ENCODE results near the gene DNAJB5.

Gene DNAJB5

GRCh38 chr9:34988218-34989002 lies 1.1 kb upstream of the DNAJB5 start:
- Histone ChIP-seq H3K9me3 (ENCODE audit: low read depth, low read length) (no peaks in the 10 kb centered on the region), H3K36me3 (ENCODE audit: insufficient read depth, low read length) (no peaks in the 10 kb centered on the region), H3K4me3 (peak overlapping the region; percentile 89), H3K27ac (no peak overlapping the region), H3K9ac (ENCODE audit: insufficient read length) (peak overlapping the region; percentile 64)
- DNase-seq (ENCODE audit: low read depth, low spot score), result no peak
- TF ChIP-seq EZH2 (IDR thresholded peaks at IDR 0.05) (no peak), POLR2AphosphoS5 (IDR thresholded peaks at IDR 0.05; ENCODE audit: borderline replicate concordance, low read depth, low read length) (0 out of 2 replicates have a peak, but pooled peaks have one; percentile 31)

- Histone ChIP-seq H3K9me3 (ENCODE audit: low read depth, low read length) (no peaks in the 10 kb centered on the region), H3K9ac (ENCODE audit: insufficient read length) (peak overlapping the region; percentile 82), H3K27ac (no peak overlapping the region), H3K4me3 (peak overlapping the region; percentile 89), H3K36me3 (ENCODE audit: insufficient read depth, low read length) (no peaks in the 10 kb centered on the region)
- DNase-seq (ENCODE audit: low read depth, low spot score), result no peak
- TF ChIP-seq FOXP2 (optimal IDR thresholded peaks at IDR 0.05; ENCODE audit: control extremely low read depth, extremely low read length, insufficient read depth) (no peak), POLR2AphosphoS5 (IDR thresholded peaks at IDR 0.05; ENCODE audit: borderline replicate concordance, low read depth, low read length) (no peak)
These were observed 546 bp downstream of the DNAJB5 start for GRCh38 chr9:34989946-34990635.

DNA sequence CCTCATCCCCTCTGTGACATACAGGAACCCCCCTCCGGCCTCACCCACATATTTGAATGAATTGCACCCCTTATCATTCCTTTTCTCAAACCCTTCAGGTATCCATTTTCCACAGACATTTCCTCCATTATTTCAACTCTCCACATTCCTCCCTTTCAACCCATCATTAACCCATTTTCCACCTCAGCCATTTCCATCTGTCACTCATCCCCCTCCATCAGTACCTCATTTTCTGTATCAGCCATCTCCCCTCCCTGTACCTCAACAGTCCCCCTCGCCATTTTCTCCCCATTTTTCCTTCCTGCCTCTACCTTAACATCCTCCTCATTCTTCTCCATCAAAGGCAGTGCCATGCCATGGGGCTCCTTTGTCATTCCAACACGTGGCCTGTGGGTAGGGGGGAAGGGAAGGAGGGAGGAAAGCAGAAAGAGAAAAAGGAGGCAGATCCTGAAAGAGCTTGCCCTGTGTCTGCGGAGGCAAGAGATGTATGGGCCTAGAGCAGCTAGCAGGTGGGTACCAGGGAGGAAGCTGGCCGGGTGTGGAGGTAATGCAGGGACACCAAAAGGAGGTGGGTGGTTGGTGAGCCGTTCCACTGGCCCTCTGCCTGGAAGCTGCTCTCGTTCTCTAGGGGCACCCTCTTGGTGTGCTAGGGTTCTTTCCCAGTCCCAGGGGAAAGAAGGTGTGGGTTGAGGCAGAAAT lies 1.5 kb downstream of the DNAJB5 start:
- TF ChIP-seq POLR2AphosphoS5 (IDR thresholded peaks at IDR 0.05; ENCODE audit: borderline replicate concordance, low read depth, low read length), result no peak
- no peak for TF ChIP-seq EZH2 (IDR thresholded peaks at IDR 0.05)
- TF ChIP-seq FOXP2 (optimal IDR thresholded peaks at IDR 0.05; ENCODE audit: control extremely low read depth, extremely low read length, insufficient read depth), result no peak
- H3K36me3 ChIP-seq (ENCODE audit: insufficient read depth, low read length), result no peaks in the 10 kb centered on the region
- H3K27ac ChIP-seq, result no peak overlapping the region
- no peaks in the 10 kb centered on the region for H3K9me3 ChIP-seq (ENCODE audit: low read depth, low read length)
- no peak overlapping the region for H3K9ac ChIP-seq (ENCODE audit: insufficient read length)
- DNase-seq (ENCODE audit: low read depth, low spot score), result no peak
- H3K4me3 ChIP-seq, result no peak overlapping the region

- no peak overlapping the region for H3K9ac ChIP-seq (ENCODE audit: insufficient read length)
These were observed 2.2 kb downstream of the DNAJB5 start for GRCh38 chr9:34991607-34992375.

DNA sequence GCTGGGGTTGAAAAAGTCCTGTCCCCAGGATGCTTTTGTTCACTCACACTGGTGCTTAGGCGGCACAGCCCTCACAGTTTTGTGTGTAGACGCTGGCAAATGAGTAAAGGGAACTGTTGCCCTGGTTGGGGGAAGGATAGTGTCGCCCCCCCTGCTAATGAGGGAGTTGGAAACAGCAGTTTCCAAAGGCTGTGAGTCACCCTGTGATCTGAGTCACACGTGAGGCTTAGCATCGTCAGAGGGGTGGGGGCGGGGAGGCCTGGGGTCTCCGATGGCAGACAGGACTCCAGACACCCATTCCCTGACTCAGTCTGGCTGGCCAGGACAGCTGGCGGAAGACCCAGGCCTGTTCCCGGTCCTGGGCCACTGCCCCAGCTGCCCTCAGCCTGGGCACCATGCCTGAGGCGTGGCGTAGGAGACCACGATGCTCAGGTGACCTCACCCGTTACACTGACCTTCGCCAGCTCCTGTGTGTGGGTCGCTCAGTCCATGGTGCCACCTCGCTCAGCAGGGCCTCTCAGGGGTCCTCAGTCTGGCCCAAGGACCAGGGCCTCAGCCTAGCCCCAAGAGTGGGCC lies 2.9 kb downstream of the DNAJB5 start:
- no peak for DNase-seq (ENCODE audit: low read depth, low spot score)
- TF ChIP-seq EZH2 (IDR thresholded peaks at IDR 0.05) (no peak), FOXP2 (optimal IDR thresholded peaks at IDR 0.05; ENCODE audit: control extremely low read depth, extremely low read length, insufficient read depth) (no peak), POLR2AphosphoS5 (IDR thresholded peaks at IDR 0.05; ENCODE audit: borderline replicate concordance, low read depth, low read length) (no peak)
- no peak overlapping the region for H3K4me3 ChIP-seq

More at GRCh38 chr9:34991607-34992375, 2.2 kb downstream of the DNAJB5 start:
- no peak overlapping the region for H3K4me3 ChIP-seq
- no peaks in the 10 kb centered on the region for H3K36me3 ChIP-seq (ENCODE audit: insufficient read depth, low read length)
- no peak overlapping the region for H3K27ac ChIP-seq
- H3K9me3 ChIP-seq (ENCODE audit: low read depth, low read length), result no peaks in the 10 kb centered on the region
- TF ChIP-seq EZH2 (IDR thresholded peaks at IDR 0.05), result no peak
- TF ChIP-seq POLR2AphosphoS5 (IDR thresholded peaks at IDR 0.05; ENCODE audit: borderline replicate concordance, low read depth, low read length), result no peak
- no peak for TF ChIP-seq FOXP2 (optimal IDR thresholded peaks at IDR 0.05; ENCODE audit: control extremely low read depth, extremely low read length, insufficient read depth)
- DNase-seq (ENCODE audit: low read depth, low spot score), result no peak

GRCh38 chr9:34993502-34994259 lies 4.1 kb downstream of the DNAJB5 start:
- no peak for TF ChIP-seq EZH2 (IDR thresholded peaks at IDR 0.05)
- no peak for TF ChIP-seq FOXP2 (optimal IDR thresholded peaks at IDR 0.05; ENCODE audit: control extremely low read depth, extremely low read length, insufficient read depth)
- TF ChIP-seq POLR2AphosphoS5 (IDR thresholded peaks at IDR 0.05; ENCODE audit: borderline replicate concordance, low read depth, low read length), result no peak
- Histone ChIP-seq H3K36me3 (ENCODE audit: insufficient read depth, low read length) (no peaks in the 10 kb centered on the region), H3K27ac (no peak overlapping the region), H3K4me3 (no peak overlapping the region), H3K9me3 (ENCODE audit: low read depth, low read length) (no peaks in the 10 kb centered on the region), H3K9ac (ENCODE audit: insufficient read length) (no peak overlapping the region)
- no peak for DNase-seq (ENCODE audit: low read depth, low spot score)

More for the DNA sequence above, 2.9 kb downstream of the DNAJB5 start:
- no peaks in the 10 kb centered on the region for H3K9me3 ChIP-seq (ENCODE audit: low read depth, low read length)
- no peaks in the 10 kb centered on the region for H3K36me3 ChIP-seq (ENCODE audit: insufficient read depth, low read length)
- no peak overlapping the region for H3K9ac ChIP-seq (ENCODE audit: insufficient read length)
- H3K27ac ChIP-seq, result no peak overlapping the region

DNA sequence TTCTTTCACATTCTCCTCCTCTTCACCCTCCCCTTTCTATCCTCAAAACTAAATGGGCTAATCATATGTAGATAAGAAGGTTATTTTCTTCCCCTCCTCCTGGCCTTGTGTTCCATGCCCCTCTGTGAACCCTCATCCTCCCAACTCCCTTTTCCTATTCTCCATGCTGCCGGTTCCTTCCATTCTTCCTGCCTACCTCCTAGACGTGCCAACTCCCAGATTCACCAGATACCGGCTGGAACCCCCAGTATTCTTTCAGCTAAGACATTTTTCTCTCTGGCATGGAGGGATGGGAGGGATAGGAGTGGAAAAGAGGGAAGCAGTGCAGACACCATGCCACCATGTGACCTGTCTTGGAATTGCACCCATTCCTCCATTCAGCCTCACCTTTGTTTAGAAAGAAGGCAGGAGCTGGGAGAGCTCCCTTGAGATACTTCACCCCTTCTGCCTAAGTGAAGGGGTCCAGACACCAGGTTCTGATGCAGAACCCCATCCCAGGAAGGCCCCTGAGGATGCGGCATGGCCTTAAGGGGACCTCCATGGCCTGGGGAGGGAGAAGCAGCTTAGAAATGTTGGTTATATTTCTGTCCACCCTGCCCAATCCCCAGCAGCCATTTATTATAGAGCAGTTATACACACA lies 4.8 kb downstream of the DNAJB5 start:
- TF ChIP-seq POLR2AphosphoS5 (IDR thresholded peaks at IDR 0.05; ENCODE audit: borderline replicate concordance, low read depth, low read length) (no peak), EZH2 (IDR thresholded peaks at IDR 0.05) (no peak), FOXP2 (optimal IDR thresholded peaks at IDR 0.05; ENCODE audit: control extremely low read depth, extremely low read length, insufficient read depth) (no peak)
- no peaks in the 10 kb centered on the region for H3K9me3 ChIP-seq (ENCODE audit: low read depth, low read length)
- no peaks in the 10 kb centered on the region for H3K36me3 ChIP-seq (ENCODE audit: insufficient read depth, low read length)
- H3K9ac ChIP-seq (ENCODE audit: insufficient read length), result no peak overlapping the region
- H3K27ac ChIP-seq, result no peak overlapping the region
- H3K4me3 ChIP-seq, result no peak overlapping the region
- no peak for DNase-seq (ENCODE audit: low read depth, low spot score)
